Progenitor cell of endocrine pancreas (in vitro differentiated cells): Measurements from ENCODE around the gene IRGQ. TPM values are rescaled to one million over a fixed set of nuclear protein-coding genes. Genes with fewer than 3 reads are reported as not detected.

Source experiments
- DNase-seq: peaks from one replicate; pipeline ENCODE4 v3.0.0; 2021; ENCODE audit warnings: low spot score; ENCODE audit not compliant: unreplicated experiment
- H3K27ac Mint-ChIP-seq: 2 replicates; pipeline ENCODE4 v1.8.0; 2021; ENCODE audit warnings: mild to moderate bottlenecking, moderate library complexity, mixed read lengths
- H3K27me3 Mint-ChIP-seq: 2 replicates; pipeline ENCODE4 v1.8.0; 2021; ENCODE audit warnings: mixed read lengths
- H3K36me3 Mint-ChIP-seq: 2 replicates; pipeline ENCODE4 v1.8.0; 2022; ENCODE audit warnings: mixed read lengths; ENCODE audit not compliant: insufficient read depth
- H3K4me1 Mint-ChIP-seq: 2 replicates; pipeline ENCODE4 v1.8.0; 2021; ENCODE audit warnings: low read depth, mixed read lengths
- H3K4me3 Mint-ChIP-seq: 2 replicates; pipeline ENCODE4 v1.8.0; 2021; ENCODE audit warnings: low read depth, mild to moderate bottlenecking, moderate library complexity, mixed read lengths
- H3K9me3 Mint-ChIP-seq: 2 replicates; pipeline ENCODE4 v1.8.0; 2021; ENCODE audit warnings: low read depth, mixed read lengths
- long read RNA-seq: library from polyadenylated mRNA; unstranded; transcript quantifications from one replicate; pipeline ENCODE4 v2.0.0, GENCODE V29; 2020
- total RNA-seq: library from RNA; stranded (reverse); gene quantifications from 2 replicates; pipeline ENCODE4 v1.2.1, GENCODE V29; 2021
- TF ChIP-seq, protein P1 (sequence below): fragments of 200-600 bp; sonication (generic); IDR thresholded peaks from one replicate; pipeline ENCODE4 v1.5.0; 2021; ENCODE audit warnings: antibody characterized with exemption, mild to moderate bottlenecking; ENCODE audit not compliant: unreplicated experiment

IRGQ gene, protein sequence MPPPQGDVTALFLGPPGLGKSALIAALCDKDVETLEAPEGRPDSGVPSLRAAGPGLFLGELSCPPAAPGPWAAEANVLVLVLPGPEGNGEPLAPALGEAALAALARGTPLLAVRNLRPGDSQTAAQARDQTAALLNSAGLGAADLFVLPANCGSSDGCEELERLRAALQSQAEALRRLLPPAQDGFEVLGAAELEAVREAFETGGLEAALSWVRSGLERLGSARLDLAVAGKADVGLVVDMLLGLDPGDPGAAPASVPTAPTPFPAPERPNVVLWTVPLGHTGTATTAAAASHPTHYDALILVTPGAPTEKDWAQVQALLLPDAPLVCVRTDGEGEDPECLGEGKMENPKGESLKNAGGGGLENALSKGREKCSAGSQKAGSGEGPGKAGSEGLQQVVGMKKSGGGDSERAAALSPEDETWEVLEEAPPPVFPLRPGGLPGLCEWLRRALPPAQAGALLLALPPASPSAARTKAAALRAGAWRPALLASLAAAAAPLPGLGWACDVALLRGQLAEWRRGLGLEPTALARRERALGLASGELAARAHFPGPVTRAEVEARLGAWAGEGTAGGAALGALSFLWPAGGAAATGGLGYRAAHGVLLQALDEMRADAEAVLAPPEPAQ
- 57.6 and 63.6 TPM in 2 replicates for total RNA-seq
- long read RNA-seq, transcript IRGQ-202 (1 exons, 3,752 nt): major isoform, 5 of 5 reads
- long read RNA-seq, partial matches to known transcripts: 0 of 5 reads
- long read RNA-seq, other reads (novel, unspliced or antisense): 0 of 5 reads

DNA sequence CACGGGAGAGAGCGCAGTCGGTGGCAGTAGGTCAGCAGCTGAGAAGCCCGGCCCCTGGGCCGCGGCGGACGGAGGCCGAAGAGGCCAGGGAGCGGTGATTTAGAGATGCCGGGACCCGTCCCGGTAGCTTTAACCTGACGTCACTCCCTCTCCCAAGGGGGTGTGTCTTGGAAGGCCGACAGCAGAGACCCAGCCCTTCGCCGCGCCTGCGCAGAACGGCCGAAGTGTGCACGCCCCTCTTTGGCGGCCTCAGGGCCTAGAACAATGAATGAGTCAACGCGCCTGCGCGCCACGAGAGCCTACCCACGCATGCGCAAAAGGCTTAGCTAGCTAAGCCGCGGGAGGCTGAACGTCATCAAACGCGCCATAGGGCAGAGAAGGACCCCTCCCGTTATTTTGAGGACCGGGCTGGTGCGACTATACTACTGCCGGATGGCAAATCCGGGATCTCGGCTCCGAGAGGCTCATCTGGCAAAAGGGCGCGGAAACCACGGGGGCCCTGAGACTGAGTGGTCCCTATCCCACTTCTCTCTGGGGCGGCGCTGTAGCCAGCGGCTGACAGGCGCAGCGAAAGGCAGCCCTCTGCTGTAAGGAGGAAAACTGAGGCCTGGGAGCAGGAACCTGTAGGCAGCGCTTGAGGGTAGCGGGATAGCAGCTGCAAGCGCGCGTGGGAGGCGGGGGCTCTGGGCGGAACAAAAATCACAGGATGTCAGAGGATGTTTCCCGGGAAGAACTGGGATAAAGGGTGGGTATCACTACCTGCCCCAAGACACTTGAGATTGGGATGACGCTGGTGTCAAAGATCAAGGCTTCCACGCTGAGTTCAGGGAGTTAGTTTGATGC lies at the start of gene IRGQ, which contains the start of gene ZNF576:
IRGQ (minus strand) TSS at position 136 of the 843 bp plus-strand sequence. CDS start 796 bp downstream, outside the sequence.
ZNF576 (plus strand) TSS at position 597 of the 843 bp plus-strand sequence. CDS start 514 bp downstream, outside the sequence.
- Mint-ChIP-seq H3K36me3 (peaks cover 13% of the 10 kb centered on the region), H3K4me1 (peaks cover 26% of the 10 kb centered on the region), H3K27ac (peak within 1 kb of the TSS; percentile 100), H3K27me3 (no peaks in the 10 kb centered on the region), H3K4me3 (peak within 1 kb of the TSS; percentile 100), H3K9me3 (no peaks in the 10 kb centered on the region)
- DNase-seq: peak; percentile 100
- TF ChIP-seq, protein P1, sequence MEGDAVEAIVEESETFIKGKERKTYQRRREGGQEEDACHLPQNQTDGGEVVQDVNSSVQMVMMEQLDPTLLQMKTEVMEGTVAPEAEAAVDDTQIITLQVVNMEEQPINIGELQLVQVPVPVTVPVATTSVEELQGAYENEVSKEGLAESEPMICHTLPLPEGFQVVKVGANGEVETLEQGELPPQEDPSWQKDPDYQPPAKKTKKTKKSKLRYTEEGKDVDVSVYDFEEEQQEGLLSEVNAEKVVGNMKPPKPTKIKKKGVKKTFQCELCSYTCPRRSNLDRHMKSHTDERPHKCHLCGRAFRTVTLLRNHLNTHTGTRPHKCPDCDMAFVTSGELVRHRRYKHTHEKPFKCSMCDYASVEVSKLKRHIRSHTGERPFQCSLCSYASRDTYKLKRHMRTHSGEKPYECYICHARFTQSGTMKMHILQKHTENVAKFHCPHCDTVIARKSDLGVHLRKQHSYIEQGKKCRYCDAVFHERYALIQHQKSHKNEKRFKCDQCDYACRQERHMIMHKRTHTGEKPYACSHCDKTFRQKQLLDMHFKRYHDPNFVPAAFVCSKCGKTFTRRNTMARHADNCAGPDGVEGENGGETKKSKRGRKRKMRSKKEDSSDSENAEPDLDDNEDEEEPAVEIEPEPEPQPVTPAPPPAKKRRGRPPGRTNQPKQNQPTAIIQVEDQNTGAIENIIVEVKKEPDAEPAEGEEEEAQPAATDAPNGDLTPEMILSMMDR: no peak

DNA sequence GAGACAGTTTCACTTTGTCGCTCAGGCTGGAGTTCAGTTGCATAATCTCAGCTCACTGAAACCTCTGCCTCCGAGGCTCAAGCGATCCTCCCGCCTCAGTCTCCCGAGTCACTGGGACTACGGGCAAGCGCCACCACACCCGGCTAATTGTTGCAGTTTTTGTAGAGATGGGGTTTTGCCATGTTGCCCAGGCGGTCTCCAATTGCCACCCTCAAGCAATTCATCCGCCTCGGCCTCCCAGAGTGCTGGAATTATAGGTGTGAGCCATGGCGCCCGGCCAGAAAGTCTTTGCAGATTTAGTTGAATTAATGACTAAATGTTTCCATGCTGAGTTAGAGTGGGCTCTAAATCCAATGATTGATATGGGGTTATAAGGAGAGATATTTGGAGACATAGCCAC lies 48.2 kb upstream of the IRGQ start:
- Mint-ChIP-seq H3K4me3 (no peak overlapping the region), H3K27ac (no peak overlapping the region), H3K9me3 (no peaks in the 10 kb centered on the region), H3K36me3 (peaks cover 4% of the 10 kb centered on the region), H3K4me1 (peaks cover under 1% of the 10 kb centered on the region), H3K27me3 (peaks cover 23% of the 10 kb centered on the region)
- DNase-seq: no peak
- TF ChIP-seq, protein P1: no peak

DNA sequence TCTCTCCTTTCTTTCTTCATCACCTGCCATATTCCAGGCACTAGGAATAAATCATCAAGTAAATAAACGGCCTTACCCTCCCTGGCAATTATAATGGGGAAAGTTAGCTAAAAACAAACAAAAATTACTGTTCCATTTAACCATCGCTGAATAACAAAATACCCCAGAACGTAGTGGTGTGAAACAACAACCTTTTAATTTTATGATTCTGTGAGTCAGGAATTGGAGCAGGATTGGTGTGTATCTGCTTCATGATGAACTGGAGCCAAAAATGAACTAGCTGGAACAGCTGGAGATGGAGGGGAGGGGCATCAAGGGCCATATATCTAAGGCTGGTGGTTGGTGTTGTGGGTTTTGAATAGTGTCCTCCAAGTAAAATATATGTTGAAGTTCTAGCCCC lies 47.4 kb upstream of the IRGQ start:
- Mint-ChIP-seq H3K9me3 (no peaks in the 10 kb centered on the region), H3K27me3 (peaks cover 23% of the 10 kb centered on the region), H3K4me3 (no peak overlapping the region), H3K36me3 (peaks cover 4% of the 10 kb centered on the region), H3K4me1 (peaks cover 9% of the 10 kb centered on the region), H3K27ac (no peak overlapping the region)
- TF ChIP-seq, protein P1: no peak
- no peak for DNase-seq

DNA sequence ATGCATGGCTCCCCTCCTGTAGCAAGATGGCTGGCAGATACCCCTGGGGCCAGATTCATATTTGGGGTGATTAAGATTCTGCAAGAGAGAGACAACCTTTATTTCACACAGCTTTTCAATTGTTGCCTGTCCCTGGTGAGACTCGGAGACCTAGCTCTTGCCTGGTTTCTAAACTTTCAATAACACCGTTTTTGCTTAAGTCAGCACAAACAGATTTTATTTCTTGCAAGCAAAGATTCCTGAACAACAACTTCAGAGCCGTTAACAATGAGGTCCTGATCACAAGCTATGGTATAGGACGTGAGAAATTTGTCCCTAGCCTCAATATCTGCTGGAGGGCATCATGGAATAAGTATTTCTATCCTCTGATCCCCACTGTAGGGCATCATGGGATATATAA lies 46.6 kb upstream of the IRGQ start:
- TF ChIP-seq, protein P1: no peak
- no peak overlapping the region for H3K4me3 Mint-ChIP-seq
- H3K36me3 Mint-ChIP-seq: peaks cover 1% of the 10 kb centered on the region
- H3K4me1 Mint-ChIP-seq: peaks cover 14% of the 10 kb centered on the region
- H3K27ac Mint-ChIP-seq: no peak overlapping the region
- no peak for DNase-seq
- peaks cover 23% of the 10 kb centered on the region for H3K27me3 Mint-ChIP-seq
- H3K9me3 Mint-ChIP-seq: no peaks in the 10 kb centered on the region
